K562 (cell line): ENCODE results near the gene STK24.

ENCODE experiments used
- CHCHD3 ChIP-seq: fragments of 250-450 bp; sonication (Bioruptor Pico); IDR thresholded peaks from 2 replicates; pipeline ENCODE4 v2.1.2; 2022; ENCODE audit warnings: mild to moderate bottlenecking
- HDAC3 ChIP-seq: fragments of 450-650 bp; IDR thresholded peaks from 2 replicates; pipeline ENCODE4 v1.6.1; 2018; ENCODE audit warnings: borderline replicate concordance, mild to moderate bottlenecking, moderate library complexity; ENCODE audit not compliant: partially characterized antibody
- MEF2A ChIP-seq: IDR thresholded peaks from 2 replicates; pipeline ENCODE4 v1.6.1; 2011; ENCODE audit warnings: low read depth, mild to moderate bottlenecking, low read length, moderate library complexity; ENCODE audit not compliant: control insufficient read depth
- NFIX ChIP-seq: fragments of 250-450 bp; sonication (Bioruptor Pico); IDR thresholded peaks from 2 replicates; pipeline ENCODE4 v1.4.0; 2020; ENCODE audit warnings: low read depth, mild to moderate bottlenecking, moderate library complexity
- POLR2A ChIP-seq: fragments of 450-650 bp; conservative IDR thresholded peaks from 2 replicates; pipeline ENCODE4 v1.6.1; 2016
- SMARCE1 ChIP-seq: fragments of 450-650 bp; IDR thresholded peaks from 2 replicates; pipeline ENCODE4 v1.7.1; 2016; ENCODE audit warnings: mild to moderate bottlenecking
- SP1 ChIP-seq: sonication (generic); formaldehyde crosslinking; IDR thresholded peaks from 2 replicates; pipeline ENCODE4 v1.8.1; 2022; ENCODE audit warnings: mild to moderate bottlenecking, missing genetic modification reagents
- ZHX1 ChIP-seq: fragments of 150-350 bp; conservative IDR thresholded peaks from 2 replicates; pipeline ENCODE4 v1.6.1; 2014; ENCODE audit warnings: low read length
- TF ChIP-seq, protein P1 (sequence below), 3 experiments: IDR thresholded peaks in 2 of 3; conservative IDR thresholded peaks in 1 of 3; 2 replicates each; pipeline ENCODE4 v1.5.1; 2011 to 2012; ENCODE audit warnings: low read length in 3 of 3, mild to moderate bottlenecking in 3 of 3, control low read depth in 2 of 3, improper control_type of control experiment in 1 of 3, inconsistent platforms in 1 of 3, low read depth in 1 of 3, mixed read lengths in 1 of 3, moderate library complexity in 1 of 3; ENCODE audit not compliant: insufficient read depth in 2 of 3
- TF ChIP-seq, protein P2 (sequence below): sonication (generic); formaldehyde crosslinking; IDR thresholded peaks from 2 replicates; pipeline ENCODE4 v1.8.0; 2022; ENCODE audit warnings: missing genetic modification reagents, mild to moderate bottlenecking, borderline replicate concordance

DNA sequence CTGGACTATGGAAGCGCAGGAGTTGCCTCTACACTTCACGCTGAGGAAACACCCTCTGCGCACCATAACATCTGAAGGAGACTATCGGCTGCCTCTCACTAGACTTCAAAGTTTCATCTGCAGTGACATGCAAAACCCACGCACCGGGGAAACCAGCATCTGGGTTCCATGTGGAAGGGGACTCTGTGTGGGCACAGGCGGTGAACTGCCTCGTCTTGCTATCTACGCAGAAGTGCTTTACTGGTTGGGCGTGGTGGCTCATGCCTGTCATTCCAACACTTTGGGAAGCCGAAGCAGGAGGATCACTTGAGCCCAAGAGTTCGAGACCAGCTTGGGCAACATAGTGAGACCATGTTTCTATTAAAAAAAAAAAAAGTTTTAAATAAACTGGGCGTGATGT is 116.4 kb downstream of the STK24 start:
- TF ChIP-seq, protein P1, sequence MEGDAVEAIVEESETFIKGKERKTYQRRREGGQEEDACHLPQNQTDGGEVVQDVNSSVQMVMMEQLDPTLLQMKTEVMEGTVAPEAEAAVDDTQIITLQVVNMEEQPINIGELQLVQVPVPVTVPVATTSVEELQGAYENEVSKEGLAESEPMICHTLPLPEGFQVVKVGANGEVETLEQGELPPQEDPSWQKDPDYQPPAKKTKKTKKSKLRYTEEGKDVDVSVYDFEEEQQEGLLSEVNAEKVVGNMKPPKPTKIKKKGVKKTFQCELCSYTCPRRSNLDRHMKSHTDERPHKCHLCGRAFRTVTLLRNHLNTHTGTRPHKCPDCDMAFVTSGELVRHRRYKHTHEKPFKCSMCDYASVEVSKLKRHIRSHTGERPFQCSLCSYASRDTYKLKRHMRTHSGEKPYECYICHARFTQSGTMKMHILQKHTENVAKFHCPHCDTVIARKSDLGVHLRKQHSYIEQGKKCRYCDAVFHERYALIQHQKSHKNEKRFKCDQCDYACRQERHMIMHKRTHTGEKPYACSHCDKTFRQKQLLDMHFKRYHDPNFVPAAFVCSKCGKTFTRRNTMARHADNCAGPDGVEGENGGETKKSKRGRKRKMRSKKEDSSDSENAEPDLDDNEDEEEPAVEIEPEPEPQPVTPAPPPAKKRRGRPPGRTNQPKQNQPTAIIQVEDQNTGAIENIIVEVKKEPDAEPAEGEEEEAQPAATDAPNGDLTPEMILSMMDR (IDR thresholded peaks at IDR 0.05 in 2 of 3, conservative IDR thresholded peaks at IDR 0.05 in 1 of 3; ENCODE audit: insufficient read depth in 2 of 3, low read depth in 1 of 3, low read length in 3 of 3) = no peak
- TF ChIP-seq NFIX (CRISPR knock-in tag) = no peak
- no peak for TF ChIP-seq POLR2A
- no peak for TF ChIP-seq MEF2A
- TF ChIP-seq, protein P2, sequence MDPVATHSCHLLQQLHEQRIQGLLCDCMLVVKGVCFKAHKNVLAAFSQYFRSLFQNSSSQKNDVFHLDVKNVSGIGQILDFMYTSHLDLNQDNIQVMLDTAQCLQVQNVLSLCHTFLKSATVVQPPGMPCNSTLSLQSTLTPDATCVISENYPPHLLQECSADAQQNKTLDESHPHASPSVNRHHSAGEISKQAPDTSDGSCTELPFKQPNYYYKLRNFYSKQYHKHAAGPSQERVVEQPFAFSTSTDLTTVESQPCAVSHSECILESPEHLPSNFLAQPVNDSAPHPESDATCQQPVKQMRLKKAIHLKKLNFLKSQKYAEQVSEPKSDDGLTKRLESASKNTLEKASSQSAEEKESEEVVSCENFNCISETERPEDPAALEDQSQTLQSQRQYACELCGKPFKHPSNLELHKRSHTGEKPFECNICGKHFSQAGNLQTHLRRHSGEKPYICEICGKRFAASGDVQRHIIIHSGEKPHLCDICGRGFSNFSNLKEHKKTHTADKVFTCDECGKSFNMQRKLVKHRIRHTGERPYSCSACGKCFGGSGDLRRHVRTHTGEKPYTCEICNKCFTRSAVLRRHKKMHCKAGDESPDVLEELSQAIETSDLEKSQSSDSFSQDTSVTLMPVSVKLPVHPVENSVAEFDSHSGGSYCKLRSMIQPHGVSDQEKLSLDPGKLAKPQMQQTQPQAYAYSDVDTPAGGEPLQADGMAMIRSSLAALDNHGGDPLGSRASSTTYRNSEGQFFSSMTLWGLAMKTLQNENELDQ (CRISPR knock-in tag) = no peak
- no peak for TF ChIP-seq HDAC3
- no peak for TF ChIP-seq SMARCE1
- no peak for TF ChIP-seq ZHX1
- TF ChIP-seq SP1 (CRISPR knock-in tag) = no peak
- no peak for TF ChIP-seq CHCHD3 (CRISPR knock-in tag)
